OCI-LY1 (cell line): ENCODE measurements around the gene TUBGCP6.

Experiments
- CTCF ChIP-seq: fragments of 200-600 bp; sonication (generic), shearing (Covaris generic); IDR thresholded peaks from 2 replicates; pipeline ENCODE4 v1.5.1; 2017; ENCODE audit warnings: mild to moderate bottlenecking, antibody characterized with exemption, low read length, moderate library complexity, mixed read lengths
- EZH2 ChIP-seq: fragments of 200-600 bp; sonication (generic), shearing (Covaris generic); IDR thresholded peaks from 2 replicates; pipeline ENCODE4 v1.8.0; 2017; ENCODE audit warnings: borderline replicate concordance, mixed run types, mild to moderate bottlenecking, antibody characterized with exemption, low read length, moderate library complexity, mixed read lengths

GRCh38 chr22:50177537-50178470, 67.0 kb downstream of the TUBGCP6 start:
- TF ChIP-seq CTCF = no peak
- TF ChIP-seq EZH2 = no peak
